Esophagus muscularis mucosa (tissue), 4 donors: ENCODE measurements around the gene KRT73. TPM values are rescaled to one million over a fixed set of nuclear protein-coding genes. Genes with fewer than 3 reads are reported as not detected.

ENCODE experiments used
- DNase-seq: peaks from one replicate; pipeline ENCODE4 v3.0.0-alpha.2; 2017; ENCODE audit errors: extremely low spot score
- H3K27ac ChIP-seq, 4 donors: fragments of 200-600 bp; sonication (generic); replicated peaks in 1 of 4; 1 replicate in 3 of 4; 2 replicates in 1 of 4; pipeline ENCODE4 v1.5.1; 2016 to 2019; ENCODE audit warnings: mild to moderate bottlenecking in 1 of 4
- H3K27me3 ChIP-seq, 4 donors: fragments of 200-600 bp; sonication (generic); one replicate each; pipeline versions ENCODE4 v1.5.1 to v1.6.0; 2016 to 2019
- H3K36me3 ChIP-seq, 4 donors: fragments of 200-600 bp; sonication (generic); one replicate each; pipeline ENCODE4 v1.5.1; 2016 to 2019
- H3K4me1 ChIP-seq, 4 donors: fragments of 200-600 bp; sonication (generic); one replicate each; pipeline ENCODE4 v1.5.1; 2016 to 2019
- H3K4me3 ChIP-seq, 4 donors: fragments of 200-600 bp; sonication (generic); 1 replicate in 2 of 4; 2 replicates in 2 of 4; pipeline ENCODE4 v1.5.1; 2016 to 2019; ENCODE audit warnings: mild to moderate bottlenecking in 4 of 4, moderate library complexity in 1 of 4
- H3K9me3 ChIP-seq, 4 donors: fragments of 200-600 bp; sonication (generic); 1 replicate in 3 of 4; 2 replicates in 1 of 4; pipeline ENCODE4 v1.5.1; 2016 to 2019
- EP300 ChIP-seq: sonication (generic); formaldehyde crosslinking; IDR thresholded peaks from one replicate; pipeline ENCODE4 v1.6.1; 2017; ENCODE audit warnings: antibody characterized with exemption
- POLR2A ChIP-seq: fragments of 450-650 bp; IDR thresholded peaks from one replicate; pipeline ENCODE4 v1.6.1; 2017; ENCODE audit warnings: antibody characterized with exemption, moderate library complexity, mild to moderate bottlenecking, low read depth
- POLR2AphosphoS5 ChIP-seq, 2 donors: sonication (generic); formaldehyde crosslinking; IDR thresholded peaks; one replicate each; pipeline ENCODE4 v1.6.1; 2017; ENCODE audit warnings: antibody characterized with exemption in 2 of 2
- WGBS: methylation state at CpG from one replicate; pipeline ENCODE4 v1.1.5; 2018; 5-methylcytosine and 5-hydroxymethylcytosine counted together
- intact Hi-C: fragments of 100-400 bp; cut with DNase I; formaldehyde crosslinking; loops from one replicate; pipeline ENCODE4 v1.15.1; 2023
- total RNA-seq, 4 donors: library from RNA; depleted of rRNA; stranded (reverse); fragments of >200 nt; gene quantifications; one replicate each; pipeline versions ENCODE4 v1.1.0 to v1.2.1, GENCODE V29; 2016
- TF ChIP-seq, protein P1 (sequence below), 3 experiments: fragments of 200-600 bp in 2 of 3; fragments of 450-650 bp in 1 of 3; sonication (generic) in 2 of 3; IDR thresholded peaks; one replicate each; pipeline ENCODE4 v1.5.1; 2017 to 2019; ENCODE audit warnings: antibody characterized with exemption in 3 of 3, mild to moderate bottlenecking in 2 of 3, moderate library complexity in 1 of 3

The KRT73 gene
- total RNA-seq, 4 donors from 2014 or later, result not detected

DNA sequence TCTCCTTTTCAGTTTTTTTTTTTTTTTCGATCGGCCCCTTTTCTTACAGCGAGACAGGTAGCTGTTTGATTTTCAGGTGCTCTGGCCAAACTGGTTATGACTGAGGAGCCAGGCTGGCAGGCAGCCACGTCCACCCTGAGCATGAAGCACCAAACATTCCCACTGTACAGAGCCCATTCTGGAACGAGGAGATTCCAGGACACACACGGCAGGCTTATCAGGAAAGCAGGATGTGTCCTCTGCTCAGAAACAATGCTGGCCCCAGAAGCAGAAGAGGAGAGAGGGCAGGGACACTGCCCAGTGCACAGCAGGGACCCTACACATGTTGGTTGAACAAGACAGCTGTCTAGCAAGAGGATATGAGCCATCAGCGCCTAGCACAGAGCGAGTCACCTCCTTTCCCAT, 37.4 kb upstream of the KRT73 start:
- H3K9me3 ChIP-seq, result no peaks in the 10 kb centered on the region
- H3K27me3 ChIP-seq, result peaks cover 0 to 34% (median 0%) of the 10 kb centered on the region in 4 donors
- no peak overlapping the region for H3K27ac ChIP-seq
- H3K4me3 ChIP-seq, result no peak overlapping the region
- no peaks in the 10 kb centered on the region for H3K4me1 ChIP-seq
- WGBS, result 62% methylated on average over 8 of the region's 8 CpGs
- DNase-seq, result no peak
- TF ChIP-seq EP300, result no peak
- H3K36me3 ChIP-seq, result no peaks in the 10 kb centered on the region
- intact Hi-C loops, result no loop called here

DNA sequence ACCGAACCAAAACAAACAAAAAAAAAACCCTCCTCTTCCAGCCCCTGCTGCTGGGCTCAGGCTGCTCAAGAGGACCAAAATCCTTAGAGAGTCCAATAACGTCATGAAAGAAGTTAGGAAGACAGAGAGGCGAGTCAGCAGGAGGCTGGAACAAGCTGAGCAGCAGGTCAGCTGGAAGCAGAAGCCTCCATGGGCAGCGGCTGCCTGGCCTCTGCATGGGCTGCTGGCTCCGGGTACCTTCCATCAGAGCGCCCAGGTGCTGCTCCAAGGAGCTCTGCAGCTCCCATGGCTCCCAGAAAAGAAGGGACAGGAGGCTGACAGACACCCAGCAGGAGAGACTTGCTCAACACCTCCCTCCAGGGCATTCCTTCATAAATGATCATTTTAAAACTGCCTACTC, 36.9 kb upstream of the KRT73 start:
- 52% methylated on average over 6 of the region's 6 CpGs for WGBS
- peaks cover 0 to 34% (median 0%) of the 10 kb centered on the region in 4 donors for H3K27me3 ChIP-seq
- TF ChIP-seq POLR2A, result no peak
- no peak for TF ChIP-seq POLR2AphosphoS5 (IDR thresholded peaks at IDR 0.05)
- no peak for TF ChIP-seq EP300
- TF ChIP-seq, protein P1, sequence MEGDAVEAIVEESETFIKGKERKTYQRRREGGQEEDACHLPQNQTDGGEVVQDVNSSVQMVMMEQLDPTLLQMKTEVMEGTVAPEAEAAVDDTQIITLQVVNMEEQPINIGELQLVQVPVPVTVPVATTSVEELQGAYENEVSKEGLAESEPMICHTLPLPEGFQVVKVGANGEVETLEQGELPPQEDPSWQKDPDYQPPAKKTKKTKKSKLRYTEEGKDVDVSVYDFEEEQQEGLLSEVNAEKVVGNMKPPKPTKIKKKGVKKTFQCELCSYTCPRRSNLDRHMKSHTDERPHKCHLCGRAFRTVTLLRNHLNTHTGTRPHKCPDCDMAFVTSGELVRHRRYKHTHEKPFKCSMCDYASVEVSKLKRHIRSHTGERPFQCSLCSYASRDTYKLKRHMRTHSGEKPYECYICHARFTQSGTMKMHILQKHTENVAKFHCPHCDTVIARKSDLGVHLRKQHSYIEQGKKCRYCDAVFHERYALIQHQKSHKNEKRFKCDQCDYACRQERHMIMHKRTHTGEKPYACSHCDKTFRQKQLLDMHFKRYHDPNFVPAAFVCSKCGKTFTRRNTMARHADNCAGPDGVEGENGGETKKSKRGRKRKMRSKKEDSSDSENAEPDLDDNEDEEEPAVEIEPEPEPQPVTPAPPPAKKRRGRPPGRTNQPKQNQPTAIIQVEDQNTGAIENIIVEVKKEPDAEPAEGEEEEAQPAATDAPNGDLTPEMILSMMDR (IDR thresholded peaks at IDR 0.05), result no peak

DNA sequence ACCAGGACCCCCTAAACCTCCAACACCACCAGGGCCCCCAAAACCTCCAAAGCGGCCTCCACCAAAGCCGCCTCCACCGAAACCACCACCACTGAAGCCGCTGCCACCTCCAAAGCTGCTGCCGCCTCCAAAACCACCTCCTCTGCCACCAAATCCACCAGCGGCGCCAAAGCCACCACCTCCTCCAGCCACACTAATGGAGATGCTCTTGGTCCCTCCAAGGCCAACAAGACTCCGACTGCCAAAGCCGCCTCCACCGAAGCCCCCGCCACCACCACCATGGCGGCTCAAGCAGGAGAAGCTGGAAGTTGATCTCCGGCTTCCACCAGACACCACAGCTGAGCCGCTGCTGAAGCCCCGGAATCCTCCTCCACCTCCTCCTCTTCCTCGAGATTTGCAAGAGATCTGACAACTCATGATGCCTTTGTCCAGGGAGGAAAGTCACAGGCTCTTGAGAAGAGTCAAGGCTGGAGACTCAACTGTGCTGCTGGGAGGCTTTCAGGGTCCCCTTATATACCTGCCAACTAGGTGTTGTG, 33.4 kb upstream of the KRT73 start, which contains the start of gene KRT2:
Gene KRT2 (minus strand): TSS at position 486 of the 536 bp plus-strand sequence. CDS start 69 bp downstream, at position 417.
- DNase-seq, result no peak
- intact Hi-C loops, result no loop called here
- H3K4me1 ChIP-seq, result no peaks in the 10 kb centered on the region
- H3K36me3 ChIP-seq, result no peaks in the 10 kb centered on the region
- no peaks in the 10 kb centered on the region for H3K9me3 ChIP-seq
- TF ChIP-seq EP300 (no peak), POLR2A (no peak), POLR2AphosphoS5 (IDR thresholded peaks at IDR 0.05) (no peak)
- TF ChIP-seq, protein P1 (IDR thresholded peaks at IDR 0.05), result no peak
- H3K4me3 ChIP-seq, result no peak within 1 kb of the TSS
- peaks cover 0 to 28% (median 0%) of the 10 kb centered on the region in 4 donors for H3K27me3 ChIP-seq
- 94% methylated on average over 16 of the region's 16 CpGs for WGBS
- H3K27ac ChIP-seq, result no peak within 1 kb of the TSS

More for the DNA sequence above, 36.9 kb upstream of the KRT73 start:
- DNase-seq, result no peak
- H3K36me3 ChIP-seq, result no peaks in the 10 kb centered on the region
- H3K4me3 ChIP-seq, result no peak overlapping the region
- intact Hi-C loops, result no loop called here
- H3K9me3 ChIP-seq, result no peaks in the 10 kb centered on the region
- H3K4me1 ChIP-seq, result no peaks in the 10 kb centered on the region
- H3K27ac ChIP-seq, result no peak overlapping the region

DNA sequence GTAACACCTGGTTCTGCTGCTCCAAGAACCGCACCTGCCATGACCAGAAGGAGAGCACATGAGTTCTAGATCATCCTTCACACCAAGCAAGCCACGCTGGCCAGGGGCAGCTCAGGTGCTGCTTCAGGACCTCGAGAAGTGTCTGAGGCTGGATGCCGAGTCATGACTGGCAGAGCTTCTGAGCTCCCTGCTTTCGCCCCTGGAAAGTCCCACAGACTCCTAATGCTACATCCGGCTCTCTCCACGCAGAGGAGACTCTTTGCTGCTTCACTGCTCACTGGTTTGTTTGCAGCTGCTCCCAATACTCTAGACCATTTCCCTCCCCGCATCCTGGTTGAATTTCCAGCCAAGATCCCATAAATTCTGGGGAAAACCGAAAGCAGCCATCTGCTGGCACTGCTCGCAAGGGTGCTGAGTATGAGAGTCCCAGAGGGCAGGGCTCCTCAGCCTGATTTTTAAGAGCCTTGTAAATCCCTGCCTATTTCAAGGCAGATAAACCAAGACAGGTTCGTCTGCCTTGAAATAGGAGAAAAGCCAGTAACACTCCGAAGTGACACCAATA, 32.2 kb upstream of the KRT73 start:
- no peak overlapping the region for H3K27ac ChIP-seq
- 80% methylated on average over 11 of the region's 12 CpGs for WGBS
- no peak overlapping the region for H3K4me3 ChIP-seq

DNA sequence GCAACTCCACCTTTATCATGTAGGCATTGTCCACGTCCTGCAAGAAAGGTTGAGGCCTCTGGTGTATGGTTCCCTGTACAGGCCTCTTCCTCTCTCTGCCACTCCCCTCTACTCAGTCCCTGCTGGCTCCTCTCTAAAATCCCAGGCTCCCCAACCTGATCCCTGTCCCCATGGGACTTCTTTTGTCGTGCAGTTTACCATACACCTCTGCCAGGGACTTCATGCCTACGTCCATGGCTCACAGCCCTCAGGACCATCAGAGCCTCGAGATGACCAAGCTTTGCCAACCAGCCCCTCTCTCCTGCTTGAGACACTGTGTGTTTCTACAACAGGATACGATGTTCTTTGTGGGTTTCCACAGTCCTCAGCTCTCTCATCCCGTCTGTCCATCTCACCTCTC, 30.7 kb upstream of the KRT73 start:
- no peaks in the 10 kb centered on the region for H3K36me3 ChIP-seq
- H3K27me3 ChIP-seq, result peaks cover 0 to 12% (median 0%) of the 10 kb centered on the region in 4 donors
- TF ChIP-seq POLR2AphosphoS5 (IDR thresholded peaks at IDR 0.05), result no peak
- TF ChIP-seq, protein P1 (IDR thresholded peaks at IDR 0.05), result no peak
- 80% methylated on average over 6 of the region's 6 CpGs for WGBS
- DNase-seq, result no peak
- no peaks in the 10 kb centered on the region for H3K9me3 ChIP-seq
- no peak overlapping the region for H3K4me3 ChIP-seq
- H3K27ac ChIP-seq, result no peak overlapping the region
- H3K4me1 ChIP-seq, result no peaks in the 10 kb centered on the region
- intact Hi-C loops, result no loop called here

More for the DNA sequence above, 32.2 kb upstream of the KRT73 start:
- intact Hi-C loops, result no loop called here
- H3K4me1 ChIP-seq, result no peaks in the 10 kb centered on the region
- no peaks in the 10 kb centered on the region for H3K9me3 ChIP-seq
- no peak for DNase-seq
- H3K27me3 ChIP-seq, result peaks cover 0 to 27% (median 0%) of the 10 kb centered on the region in 4 donors
- TF ChIP-seq EP300 (no peak), POLR2A (no peak)
- no peaks in the 10 kb centered on the region for H3K36me3 ChIP-seq
